BE2C (cell line): Measurements from ENCODE around the gene BSCL2.

ENCODE experiments used
- DNase-seq: peaks from one replicate; pipeline ENCODE4 v3.0.0-alpha.2; 2020
- H3K27me3 ChIP-seq: fragments of 250-450 bp; sonication (Bioruptor Pico); 2 replicates; pipeline ENCODE4 v1.5.1; 2020; ENCODE audit warnings: mild to moderate bottlenecking
- H3K36me3 ChIP-seq: fragments of 250-450 bp; sonication (Bioruptor Pico); 2 replicates; pipeline ENCODE4 v1.5.1; 2020; ENCODE audit warnings: mild to moderate bottlenecking
- H3K4me1 ChIP-seq: fragments of 250-450 bp; sonication (Bioruptor Pico); 2 replicates; pipeline ENCODE4 v1.5.1; 2020
- H3K4me3 ChIP-seq: 2 replicates; pipeline ENCODE4 v1.5.1; 2011; ENCODE audit warnings: low read depth, low read length
- H3K9me3 ChIP-seq: fragments of 250-450 bp; sonication (Bioruptor Pico); 2 replicates; pipeline ENCODE4 v1.5.1; 2020
- TF ChIP-seq, protein P1 (sequence below): IDR thresholded peaks from 2 replicates; pipeline ENCODE4 v1.5.1; 2012; ENCODE audit warnings: mild to moderate bottlenecking, low read depth, low read length

The BSCL2 gene

DNA sequence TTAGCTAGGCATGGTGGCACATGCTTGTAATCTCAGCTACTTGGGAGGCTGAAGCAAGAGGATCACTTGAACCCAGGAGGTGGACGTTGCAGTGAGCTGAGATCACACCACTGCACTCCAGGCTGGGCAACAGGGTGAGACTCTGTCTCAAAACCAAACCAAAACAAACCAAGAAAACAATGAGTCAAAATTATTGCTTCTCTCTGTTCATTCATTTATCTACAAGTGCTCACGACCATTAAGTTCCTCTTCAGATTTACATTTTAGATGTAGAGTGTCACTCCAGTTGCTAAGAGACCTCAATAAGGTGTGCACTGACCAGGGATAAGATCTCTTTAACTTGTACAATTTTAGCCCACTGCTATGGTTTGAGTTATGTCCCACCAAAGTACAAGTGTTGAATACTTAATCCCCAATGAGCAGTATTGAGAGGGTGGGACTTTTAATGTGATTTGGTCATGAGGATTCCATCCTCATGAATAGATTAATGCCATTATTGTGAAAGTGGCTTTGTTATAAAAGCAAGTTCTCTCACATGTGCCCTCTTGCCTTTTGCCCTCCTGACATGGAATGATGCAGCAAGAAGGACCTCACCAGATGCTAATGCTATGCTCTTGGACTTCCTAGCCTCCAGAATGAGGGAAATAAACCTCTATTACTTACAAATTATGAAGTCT lies 12.2 kb upstream of the BSCL2 start:
- H3K4me3 ChIP-seq = no peak overlapping the region
- no peaks in the 10 kb centered on the region for H3K27me3 ChIP-seq
- no peaks in the 10 kb centered on the region for H3K9me3 ChIP-seq
- no peak for DNase-seq
- TF ChIP-seq, protein P1, sequence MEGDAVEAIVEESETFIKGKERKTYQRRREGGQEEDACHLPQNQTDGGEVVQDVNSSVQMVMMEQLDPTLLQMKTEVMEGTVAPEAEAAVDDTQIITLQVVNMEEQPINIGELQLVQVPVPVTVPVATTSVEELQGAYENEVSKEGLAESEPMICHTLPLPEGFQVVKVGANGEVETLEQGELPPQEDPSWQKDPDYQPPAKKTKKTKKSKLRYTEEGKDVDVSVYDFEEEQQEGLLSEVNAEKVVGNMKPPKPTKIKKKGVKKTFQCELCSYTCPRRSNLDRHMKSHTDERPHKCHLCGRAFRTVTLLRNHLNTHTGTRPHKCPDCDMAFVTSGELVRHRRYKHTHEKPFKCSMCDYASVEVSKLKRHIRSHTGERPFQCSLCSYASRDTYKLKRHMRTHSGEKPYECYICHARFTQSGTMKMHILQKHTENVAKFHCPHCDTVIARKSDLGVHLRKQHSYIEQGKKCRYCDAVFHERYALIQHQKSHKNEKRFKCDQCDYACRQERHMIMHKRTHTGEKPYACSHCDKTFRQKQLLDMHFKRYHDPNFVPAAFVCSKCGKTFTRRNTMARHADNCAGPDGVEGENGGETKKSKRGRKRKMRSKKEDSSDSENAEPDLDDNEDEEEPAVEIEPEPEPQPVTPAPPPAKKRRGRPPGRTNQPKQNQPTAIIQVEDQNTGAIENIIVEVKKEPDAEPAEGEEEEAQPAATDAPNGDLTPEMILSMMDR = no peak
- H3K36me3 ChIP-seq = peaks cover 76% of the 10 kb centered on the region
- H3K4me1 ChIP-seq = no peaks in the 10 kb centered on the region

DNA sequence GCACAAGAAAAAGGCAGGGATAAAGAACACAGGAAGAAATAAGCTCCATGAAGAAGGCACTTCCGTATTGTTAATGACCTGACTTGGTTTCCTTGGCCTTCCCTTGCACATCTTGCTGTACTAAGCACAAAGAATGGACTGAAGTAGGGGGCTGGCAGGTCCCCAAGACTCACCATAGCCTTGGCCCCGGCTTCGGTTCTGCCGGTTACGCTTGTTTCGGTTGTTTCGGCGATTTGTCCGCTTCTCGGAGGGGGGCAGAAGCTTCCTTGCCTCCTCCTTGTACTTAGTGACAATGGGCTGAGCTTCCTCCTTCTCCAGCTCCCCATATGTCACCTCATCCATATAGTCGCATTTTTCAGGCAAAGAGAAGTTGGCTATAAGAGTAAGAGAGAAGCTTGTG lies 9.6 kb upstream of the BSCL2 start:
- no peaks in the 10 kb centered on the region for H3K4me1 ChIP-seq
- DNase-seq = no peak
- no peaks in the 10 kb centered on the region for H3K9me3 ChIP-seq
- no peak overlapping the region for H3K4me3 ChIP-seq
- H3K36me3 ChIP-seq = peaks cover 54% of the 10 kb centered on the region
- H3K27me3 ChIP-seq = no peaks in the 10 kb centered on the region
- TF ChIP-seq, protein P1 = no peak

DNA sequence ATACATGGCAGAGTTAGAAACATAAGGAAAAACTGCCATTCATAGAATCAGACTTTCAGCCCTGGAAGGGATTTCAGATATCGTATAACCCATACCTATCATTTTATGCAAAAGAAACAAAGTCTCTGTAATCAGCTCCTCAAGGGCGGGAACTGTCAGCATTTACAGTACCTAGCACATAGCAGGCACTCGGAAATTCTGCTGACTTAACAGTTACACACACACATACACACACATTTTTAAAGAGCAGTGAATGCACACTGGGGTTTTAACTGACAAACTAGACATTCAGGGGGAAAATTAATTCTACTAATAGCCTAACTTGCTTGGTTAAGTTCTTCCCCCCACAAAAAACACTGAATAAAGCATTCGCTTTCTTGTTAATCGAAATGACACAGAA lies 9.0 kb upstream of the BSCL2 start:
- peaks cover 55% of the 10 kb centered on the region for H3K36me3 ChIP-seq
- no peaks in the 10 kb centered on the region for H3K27me3 ChIP-seq
- H3K4me3 ChIP-seq = no peak overlapping the region
- no peak for DNase-seq
- TF ChIP-seq, protein P1 = no peak
- no peaks in the 10 kb centered on the region for H3K9me3 ChIP-seq
- no peaks in the 10 kb centered on the region for H3K4me1 ChIP-seq

DNA sequence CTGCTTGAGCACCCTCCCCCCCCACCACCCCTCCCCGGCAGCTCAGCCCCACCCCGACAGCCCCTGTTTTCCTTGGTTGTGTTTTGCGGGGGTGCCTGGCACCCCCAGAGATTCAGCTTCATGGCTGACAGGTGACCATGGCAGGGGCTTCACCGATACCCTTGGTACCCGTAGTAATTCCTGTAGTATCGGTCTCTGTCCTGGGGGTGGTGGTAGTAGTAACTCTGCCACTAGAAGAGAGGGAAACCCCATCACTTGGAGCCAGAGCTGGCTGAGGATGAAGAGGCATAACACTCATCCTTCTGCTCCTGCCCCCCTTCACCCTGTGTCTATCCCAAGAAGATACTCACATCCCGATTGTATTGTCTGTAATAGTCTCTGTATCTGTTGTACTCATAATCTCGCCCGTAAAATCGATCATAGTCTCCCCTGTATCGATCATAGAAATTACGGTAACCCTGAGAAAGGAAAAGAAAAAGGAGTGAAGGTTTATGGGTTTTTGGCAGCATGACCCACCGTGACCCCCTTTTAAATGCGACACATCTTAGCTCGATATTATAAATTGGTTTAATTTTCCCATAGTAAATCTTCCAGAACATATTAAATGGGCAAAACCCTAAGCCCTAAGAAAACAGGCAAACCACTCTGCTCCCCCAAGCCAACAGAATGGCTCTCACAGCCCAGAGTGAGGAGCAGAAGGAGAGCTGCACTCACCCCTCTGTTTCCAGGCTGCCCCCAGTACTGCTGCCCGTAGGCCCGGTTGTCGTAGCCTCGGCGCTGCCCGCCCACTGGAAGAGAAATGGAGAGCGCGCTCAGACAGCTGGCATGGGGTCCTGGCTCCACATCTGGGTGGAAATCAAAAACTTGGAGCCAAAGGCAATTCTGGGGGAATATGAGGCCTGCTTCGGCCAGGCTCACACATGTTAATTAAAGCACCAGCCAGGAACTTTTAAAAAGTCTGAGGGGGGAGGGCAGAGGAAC lies 8.2 kb upstream of the BSCL2 start:
- peaks cover 53% of the 10 kb centered on the region for H3K36me3 ChIP-seq

DNA sequence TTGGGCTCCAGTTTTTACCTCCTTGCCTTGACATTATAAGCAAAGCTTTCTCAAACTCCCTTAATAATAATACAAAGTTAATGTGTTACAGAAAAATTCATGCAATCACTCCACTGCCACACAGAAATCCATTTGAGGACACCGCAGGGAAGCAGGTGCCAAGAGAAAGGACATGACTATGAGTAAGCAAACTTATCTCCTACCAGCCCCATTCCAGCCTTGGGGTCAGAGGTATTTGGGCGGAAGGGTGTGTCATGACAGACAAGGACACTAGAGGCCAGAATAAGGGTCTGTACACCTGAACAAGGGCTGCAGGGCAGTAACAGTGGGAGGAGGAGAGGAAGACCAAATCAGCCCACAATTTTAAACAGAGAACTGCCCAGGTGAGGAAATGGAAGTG lies 6.1 kb upstream of the BSCL2 start:
- no peak overlapping the region for H3K4me3 ChIP-seq
- peaks cover 5% of the 10 kb centered on the region; the same call in 1 of the 2 replicates for H3K4me1 ChIP-seq
- no peak for DNase-seq
- no peaks in the 10 kb centered on the region for H3K27me3 ChIP-seq
- H3K36me3 ChIP-seq = peaks cover 47% of the 10 kb centered on the region
- TF ChIP-seq, protein P1 = no peak
- no peaks in the 10 kb centered on the region for H3K9me3 ChIP-seq

More for the DNA sequence above, 8.2 kb upstream of the BSCL2 start:
- no peak for DNase-seq
- H3K9me3 ChIP-seq = no peaks in the 10 kb centered on the region
- H3K27me3 ChIP-seq = no peaks in the 10 kb centered on the region
- TF ChIP-seq, protein P1 = no peak
- no peaks in the 10 kb centered on the region for H3K4me1 ChIP-seq
- H3K4me3 ChIP-seq = no peak overlapping the region

DNA sequence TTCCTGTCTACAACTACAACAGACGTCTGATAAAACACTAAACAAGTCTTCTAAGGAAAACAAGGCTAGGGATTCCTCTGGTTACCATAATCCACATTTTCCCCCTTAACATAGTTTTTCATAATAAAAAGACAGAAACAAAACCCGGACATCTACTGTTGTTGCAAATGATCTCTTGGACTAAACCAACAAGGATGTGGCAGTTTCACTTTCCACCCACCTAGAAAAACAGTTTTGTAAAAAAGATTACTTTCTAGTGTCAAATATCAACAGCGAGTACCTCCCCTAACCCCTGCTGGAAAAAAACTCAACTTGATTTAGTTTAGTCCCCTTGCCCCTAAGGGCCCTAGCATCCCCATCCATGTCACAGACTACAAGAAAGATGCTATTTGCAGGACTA lies 5.6 kb upstream of the BSCL2 start:
- H3K9me3 ChIP-seq = no peaks in the 10 kb centered on the region
- H3K27me3 ChIP-seq = no peaks in the 10 kb centered on the region
- peaks cover 5% of the 10 kb centered on the region; the same call in 1 of the 2 replicates for H3K4me1 ChIP-seq
- no peak for DNase-seq
- H3K4me3 ChIP-seq = no peak overlapping the region
- TF ChIP-seq, protein P1 = no peak
- peaks cover 42% of the 10 kb centered on the region for H3K36me3 ChIP-seq
